Lower lobe of right lung (tissue), 2 donors: ENCODE measurements around the gene CAMKMT. TPM values are rescaled to one million over a fixed set of nuclear protein-coding genes. Genes with fewer than 3 reads are reported as not detected.
A peak's percentile ranks its signal among the peaks of the same experiment; 100 is the strongest.

Experiments used
- ATAC-seq, 2 donors: fragments of 200-7000 bp; cut with Tn5 transposase; one replicate each; pipeline ENCODE4 v1.9.1; 2020 to 2022; ENCODE audit warnings: mild to moderate bottlenecking in 2 of 2, moderate library complexity in 2 of 2
- DNase-seq: peaks from one replicate; pipeline ENCODE4 v3.0.0-alpha.2; 2020
- H3K27ac ChIP-seq: fragments of 200-600 bp; one replicate; pipeline ENCODE4 v1.8.0; 2022
- H3K27me3 ChIP-seq: fragments of 200-600 bp; one replicate; pipeline ENCODE4 v1.8.0; 2022; ENCODE audit warnings: low read depth
- H3K36me3 ChIP-seq: fragments of 200-600 bp; one replicate; pipeline ENCODE4 v1.8.0; 2022; ENCODE audit warnings: mild to moderate bottlenecking
- H3K4me1 ChIP-seq: fragments of 200-600 bp; one replicate; pipeline ENCODE4 v1.8.0; 2022
- H3K4me3 ChIP-seq: fragments of 200-600 bp; one replicate; pipeline ENCODE4 v1.8.0; 2022; ENCODE audit warnings: mild to moderate bottlenecking
- H3K9me3 ChIP-seq: fragments of 200-600 bp; one replicate; pipeline ENCODE4 v1.8.0; 2022
- CTCF ChIP-seq: fragments of 200-600 bp; IDR thresholded peaks from one replicate; pipeline ENCODE4 v1.8.0; 2022; ENCODE audit warnings: antibody characterized with exemption, mild to moderate bottlenecking
- intact Hi-C: fragments of 100-400 bp; cut with DNase I; formaldehyde crosslinking; loops from one replicate; pipeline ENCODE4 v1.11.0; 2022
- total RNA-seq: library from RNA; stranded (reverse); fragmentation: NEBNext Ultra II Directional; extraction: Animal tissue kit (Norgen Biotek cat#: 25700); gene quantifications from one replicate; pipeline ENCODE4 v1.2.1, GENCODE V29; 2021
- donor health status: DM: no; HTN: yes; CAD: no; lungs with severe emphysema.

The CAMKMT gene
- total RNA-seq, 1 donor from 2014 or later: 10.5 TPM

- no peaks in the 10 kb centered on the region for H3K4me1 ChIP-seq
- no peaks in the 10 kb centered on the region for H3K9me3 ChIP-seq
- TF ChIP-seq CTCF: no peak
- ATAC-seq (no peak), DNase-seq (no peak)
- peaks cover 3% of the 10 kb centered on the region for H3K27me3 ChIP-seq
- intact Hi-C loops: no loop called here
- H3K36me3 ChIP-seq: no peaks in the 10 kb centered on the region
- H3K4me3 ChIP-seq: no peak overlapping the region
- no peak overlapping the region for H3K27ac ChIP-seq
Measured at GRCh38 chr2:44766777-44767176, 405.0 kb downstream of the CAMKMT start.

- H3K9me3 ChIP-seq: no peaks in the 10 kb centered on the region
- no peak overlapping the region for H3K4me3 ChIP-seq
- no peaks in the 10 kb centered on the region for H3K4me1 ChIP-seq
- DNase-seq (no peak), ATAC-seq (no peak)
- no peaks in the 10 kb centered on the region for H3K36me3 ChIP-seq
- no peak for TF ChIP-seq CTCF
- H3K27me3 ChIP-seq: peaks cover 3% of the 10 kb centered on the region
- intact Hi-C loops: no loop called here
- no peak overlapping the region for H3K27ac ChIP-seq
Measured at GRCh38 chr2:44767691-44768090, 405.9 kb downstream of the CAMKMT start.

- Histone ChIP-seq H3K4me1 (no peaks in the 10 kb centered on the region), H3K27me3 (peaks cover 3% of the 10 kb centered on the region), H3K9me3 (no peaks in the 10 kb centered on the region), H3K4me3 (no peak overlapping the region), H3K36me3 (no peaks in the 10 kb centered on the region), H3K27ac (no peak overlapping the region)
- TF ChIP-seq CTCF: no peak
- peak in 1 of 2 donors; percentile 15 for ATAC-seq
- intact Hi-C loops: no loop called here
- DNase-seq: no peak
Measured at GRCh38 chr2:44768438-44769236, 406.9 kb downstream of the CAMKMT start.

GRCh38 chr2:44769349-44770011 lies 407.7 kb downstream of the CAMKMT start:
- TF ChIP-seq CTCF: no peak
- H3K4me1 ChIP-seq: no peaks in the 10 kb centered on the region
- no peak for ATAC-seq
- H3K27me3 ChIP-seq: peaks cover 3% of the 10 kb centered on the region
- H3K9me3 ChIP-seq: no peaks in the 10 kb centered on the region
- intact Hi-C loops: no loop called here
- H3K36me3 ChIP-seq: no peaks in the 10 kb centered on the region
- H3K27ac ChIP-seq: no peak overlapping the region
- DNase-seq: no peak
- no peak overlapping the region for H3K4me3 ChIP-seq

GRCh38 chr2:44770221-44771195 lies 408.8 kb downstream of the CAMKMT start:
- no peak overlapping the region for H3K4me3 ChIP-seq
- H3K4me1 ChIP-seq: no peaks in the 10 kb centered on the region
- DNase-seq (no peak), ATAC-seq (no peak)
- TF ChIP-seq CTCF: no peak
- H3K27ac ChIP-seq: no peak overlapping the region
- peaks cover 3% of the 10 kb centered on the region for H3K27me3 ChIP-seq
- H3K36me3 ChIP-seq: no peaks in the 10 kb centered on the region
- intact Hi-C loops: no loop called here
- H3K9me3 ChIP-seq: no peaks in the 10 kb centered on the region
